Esophagus muscularis mucosa (tissue), 4 donors: ENCODE data around the gene CLEC9A.

Experiments
- CTCF ChIP-seq, 3 experiments: fragments of 200-600 bp in 2 of 3; fragments of 450-650 bp in 1 of 3; sonication (generic) in 2 of 3; IDR thresholded peaks; one replicate each; pipeline ENCODE4 v1.5.1; 2017 to 2019; ENCODE audit warnings: antibody characterized with exemption in 3 of 3, mild to moderate bottlenecking in 2 of 3, moderate library complexity in 1 of 3
- EP300 ChIP-seq: sonication (generic); formaldehyde crosslinking; IDR thresholded peaks from one replicate; pipeline ENCODE4 v1.6.1; 2017; ENCODE audit warnings: antibody characterized with exemption
- POLR2A ChIP-seq: fragments of 450-650 bp; IDR thresholded peaks from one replicate; pipeline ENCODE4 v1.6.1; 2017; ENCODE audit warnings: antibody characterized with exemption, moderate library complexity, mild to moderate bottlenecking, low read depth
- POLR2AphosphoS5 ChIP-seq, 2 donors: sonication (generic); formaldehyde crosslinking; IDR thresholded peaks; one replicate each; pipeline ENCODE4 v1.6.1; 2017; ENCODE audit warnings: antibody characterized with exemption in 2 of 2

DNA sequence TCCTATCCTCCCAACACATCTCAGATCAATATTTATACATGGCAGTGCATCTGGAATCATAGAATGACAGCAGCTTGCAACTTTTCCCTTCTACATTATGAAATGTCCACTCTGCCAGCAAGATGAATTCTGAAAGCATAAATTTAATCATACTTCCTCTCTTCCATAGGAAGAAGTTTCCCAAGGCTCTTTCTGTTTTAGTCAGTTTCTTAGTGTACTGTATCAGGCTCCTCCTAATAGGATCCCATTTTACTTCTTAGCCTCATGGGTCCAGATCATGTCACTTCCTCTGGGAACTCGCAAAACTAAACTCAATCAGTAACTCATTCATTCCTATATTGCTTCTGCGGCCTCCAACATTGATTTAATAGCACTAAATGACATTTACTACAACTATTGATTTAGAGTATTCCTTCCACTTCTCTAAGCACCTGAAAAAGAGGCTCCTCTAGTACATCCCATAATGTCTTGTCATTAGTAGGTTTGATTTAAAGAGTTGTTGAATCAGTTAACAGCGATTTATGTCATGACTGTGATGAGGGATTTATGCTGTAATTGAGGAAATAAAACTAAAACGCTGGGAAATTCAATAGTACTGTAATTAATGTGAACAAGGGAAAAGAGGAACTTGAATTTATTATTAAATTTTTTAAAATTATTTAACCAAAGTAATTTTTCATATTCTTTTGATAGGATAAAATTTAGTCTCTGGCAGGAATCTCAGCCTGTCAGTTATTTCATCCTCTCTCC lies 64.3 kb downstream of the CLEC9A start:
- TF ChIP-seq CTCF (IDR thresholded peaks at IDR 0.05) (no peak), POLR2A (no peak), EP300 (no peak), POLR2AphosphoS5 (IDR thresholded peaks at IDR 0.05) (no peak)
